Liver (tissue), 9 donors: ENCODE data around the gene GVQW3. TPM values are rescaled to one million over a fixed set of nuclear protein-coding genes. Genes with fewer than 3 reads are reported as not detected.

Experiments
- DNase-seq: peaks from one replicate; pipeline ENCODE4 v3.0.0-alpha.2; 2017; ENCODE audit warnings: low spot score
- H3K27ac ChIP-seq, 2 donors: one replicate each; pipeline ENCODE4 v1.7.0; 2013; ENCODE audit warnings: inconsistent platforms in 2 of 2, low read length in 2 of 2, control low read depth in 1 of 2, low read depth in 1 of 2, mild to moderate bottlenecking in 1 of 2
- H3K27me3 ChIP-seq, 4 donors: one replicate each; pipeline versions ENCODE4 v1.6.1 to v1.7.0; 2013; ENCODE audit warnings: low read length in 3 of 4, inconsistent platforms in 1 of 4, mild to moderate bottlenecking in 1 of 4, moderate library complexity in 1 of 4; ENCODE audit not compliant: control insufficient read depth in 4 of 4, insufficient read depth in 4 of 4
- H3K36me3 ChIP-seq, 4 donors: one replicate each; pipeline versions ENCODE4 v1.6.1 to v1.7.0; 2013; ENCODE audit warnings: low read length in 3 of 4, mild to moderate bottlenecking in 3 of 4, low read depth in 1 of 4, moderate library complexity in 1 of 4; ENCODE audit not compliant: control insufficient read depth in 4 of 4, insufficient read depth in 3 of 4
- H3K4me1 ChIP-seq, 4 donors: one replicate each; pipeline versions ENCODE4 v1.6.1 to v1.7.0; 2013; ENCODE audit warnings: low read length in 3 of 4, mild to moderate bottlenecking in 3 of 4, moderate library complexity in 1 of 4; ENCODE audit not compliant: control insufficient read depth in 4 of 4, insufficient read depth in 4 of 4
- H3K4me3 ChIP-seq, 3 donors: one replicate each; pipeline versions ENCODE4 v1.6.1 to v1.7.0; 2013; ENCODE audit warnings: low read length in 3 of 3, control low read depth in 1 of 3, low read depth in 1 of 3, mild to moderate bottlenecking in 1 of 3
- H3K9ac ChIP-seq, 2 donors: one replicate each; pipeline ENCODE4 v1.7.0; 2013; ENCODE audit warnings: low read length in 2 of 2, mild to moderate bottlenecking in 2 of 2, moderate library complexity in 2 of 2, control low read depth in 1 of 2, low read depth in 1 of 2
- H3K9me3 ChIP-seq, 4 donors: one replicate each; pipeline versions ENCODE4 v1.6.1 to v1.7.0; 2013; ENCODE audit warnings: low read length in 3 of 4; ENCODE audit not compliant: control insufficient read depth in 4 of 4
- CTCF ChIP-seq: fragments of 150-350 bp; IDR thresholded peaks from 2 replicates; pipeline ENCODE4 v1.5.1; 2017; ENCODE audit warnings: improper control_type of control experiment, low read depth, low read length; ENCODE audit not compliant: missing input control
- EGR1 ChIP-seq, 2 donors: IDR thresholded peaks; 2 replicates each; pipeline ENCODE4 v1.6.1; 2016 to 2018; ENCODE audit warnings: antibody characterized with exemption in 2 of 2, low read depth in 2 of 2
- FOXA2 ChIP-seq: IDR thresholded peaks from 2 replicates; pipeline ENCODE4 v1.6.1; 2016; ENCODE audit warnings: antibody characterized with exemption
- GABPA ChIP-seq, 2 donors: IDR thresholded peaks in 1 of 2; conservative IDR thresholded peaks in 1 of 2; 2 replicates each; pipeline ENCODE4 v1.6.1; 2016; ENCODE audit warnings: antibody characterized with exemption in 2 of 2, mild to moderate bottlenecking in 1 of 2, moderate library complexity in 1 of 2
- HNF4A ChIP-seq, 2 donors: conservative IDR thresholded peaks; 2 replicates each; pipeline ENCODE4 v1.6.1; 2016; ENCODE audit warnings: antibody characterized with exemption in 2 of 2, mild to moderate bottlenecking in 2 of 2
- JUND ChIP-seq, 2 donors: IDR thresholded peaks; 2 replicates each; pipeline ENCODE4 v1.6.1; 2016; ENCODE audit warnings: antibody characterized with exemption in 2 of 2
- RXRA ChIP-seq, 2 donors: IDR thresholded peaks; 2 replicates each; pipeline ENCODE4 v1.6.1; 2017 to 2018; ENCODE audit warnings: antibody characterized with exemption in 2 of 2, mild to moderate bottlenecking in 1 of 2
- YY1 ChIP-seq: IDR thresholded peaks from 2 replicates; pipeline ENCODE4 v1.6.1; 2016; ENCODE audit warnings: antibody characterized with exemption, mild to moderate bottlenecking
- ZBTB33 ChIP-seq: IDR thresholded peaks from 2 replicates; pipeline ENCODE4 v1.6.1; 2016; ENCODE audit warnings: antibody characterized with exemption
- WGBS: extraction: QIAGEN DNeasy Blood & Tissue Kit; methylation state at CpG from one replicate; pipeline ENCODE4 v1.1.7; 2013; 5-methylcytosine and 5-hydroxymethylcytosine counted together
- polyA plus RNA-seq, 2 donors: library from polyadenylated mRNA; stranded (reverse) in 1 of 2; unstranded in 1 of 2; fragments of 200-250 nt in 1 of 2; fragments of >200 nt in 1 of 2; fragmentation: Nextera tagmentation in 1 of 2; extraction: Ambion mirVana in 1 of 2; gene quantifications; one replicate each; pipeline versions ENCODE4 v1.2.1 to v1.2.3, GENCODE V29; 2013 to 2015
- total RNA-seq, 2 donors: library from RNA; depleted of rRNA; stranded (reverse); fragments of >200 nt; gene quantifications; one replicate each; pipeline ENCODE4 v1.2.3, GENCODE V29; 2014
- TF ChIP-seq, protein P1 (sequence below): IDR thresholded peaks from 2 replicates; pipeline ENCODE4 v1.6.1; 2016; ENCODE audit warnings: antibody characterized with exemption
- donor health status: healthy.
- donor health status: healthy.
- donor health status: healthy.
- donor health status: healthy.
- donor health status: healthy.

GVQW3 gene
- total and polyA plus RNA-seq, 4 donors, result 0.18 to 1.3 (median 0.65) TPM

DNA sequence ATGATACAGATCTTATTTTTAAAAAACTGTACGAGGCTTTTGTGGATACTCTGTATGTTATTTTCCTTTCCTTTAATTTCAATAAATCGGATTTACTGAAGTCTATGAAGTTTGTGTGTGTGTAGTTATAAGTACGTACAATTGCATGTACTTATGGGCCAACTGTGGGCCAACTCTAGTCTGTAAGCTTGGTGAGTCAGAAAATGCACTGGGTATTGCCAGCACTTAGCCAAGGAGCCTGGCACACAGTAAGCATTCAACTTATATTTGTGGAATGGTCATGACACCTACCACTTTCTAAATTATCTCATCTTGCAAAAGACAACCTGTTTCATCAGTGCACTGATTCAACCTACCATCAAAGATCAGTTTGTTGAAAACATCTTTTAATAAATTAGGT is 32.8 kb upstream of the GVQW3 start (continued):
- TF ChIP-seq GABPA (IDR thresholded peaks at IDR 0.05 in 1 of 2, conservative IDR thresholded peaks at IDR 0.05 in 1 of 2), result no peak
- TF ChIP-seq, protein P1, sequence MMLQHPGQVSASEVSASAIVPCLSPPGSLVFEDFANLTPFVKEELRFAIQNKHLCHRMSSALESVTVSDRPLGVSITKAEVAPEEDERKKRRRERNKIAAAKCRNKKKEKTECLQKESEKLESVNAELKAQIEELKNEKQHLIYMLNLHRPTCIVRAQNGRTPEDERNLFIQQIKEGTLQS, result no peak

GRCh38 chr11:76355172-76355571 is 26.0 kb upstream of the GVQW3 start:
- H3K27ac ChIP-seq, result no peak overlapping the region
- H3K9me3 ChIP-seq, result peaks cover 0 to 1% (median 0%) of the 10 kb centered on the region in 4 donors
- no peak overlapping the region for H3K9ac ChIP-seq
- H3K4me3 ChIP-seq, result no peak overlapping the region
- no peak for DNase-seq
- no peaks in the 10 kb centered on the region for H3K27me3 ChIP-seq
- H3K36me3 ChIP-seq, result peaks cover 3 to 14% (median 8%) of the 10 kb centered on the region in 4 donors
- WGBS, result 98% methylated on average over 1 of the region's 1 CpG
- TF ChIP-seq RXRA (IDR thresholded peaks at IDR 0.05) (no peak), CTCF (no peak), ZBTB33 (no peak), GABPA (IDR thresholded peaks at IDR 0.05 in 1 of 2, conservative IDR thresholded peaks at IDR 0.05 in 1 of 2) (no peak), YY1 (no peak)
- H3K4me1 ChIP-seq, result no peaks in the 10 kb centered on the region

- H3K4me1 ChIP-seq, result peaks cover 0 to 2% (median 0%) of the 10 kb centered on the region in 4 donors
- H3K9ac ChIP-seq, result no peak overlapping the region
- no peak overlapping the region for H3K4me3 ChIP-seq
- TF ChIP-seq EGR1 (IDR thresholded peaks at IDR 0.05; ENCODE audit: low read depth in 2 of 2), result no peak
- no peak for TF ChIP-seq FOXA2
- no peak for TF ChIP-seq HNF4A (conservative IDR thresholded peaks at IDR 0.05)
- no peak for TF ChIP-seq CTCF
- TF ChIP-seq ZBTB33, result no peak
- TF ChIP-seq GABPA (IDR thresholded peaks at IDR 0.05 in 1 of 2, conservative IDR thresholded peaks at IDR 0.05 in 1 of 2), result no peak
- TF ChIP-seq JUND (IDR thresholded peaks at IDR 0.05), result no peak
- no peak for TF ChIP-seq RXRA (IDR thresholded peaks at IDR 0.05)
- no peaks in the 10 kb centered on the region for H3K27me3 ChIP-seq
- no peak for DNase-seq
- no peak overlapping the region for H3K27ac ChIP-seq
- peaks cover 0 to 6% (median 2%) of the 10 kb centered on the region in 4 donors for H3K36me3 ChIP-seq
- no peaks in the 10 kb centered on the region for H3K9me3 ChIP-seq
Measured at GRCh38 chr11:76361374-76361773, 19.7 kb upstream of the GVQW3 start.
